Neural progenitor cell (in vitro differentiated cells): ENCODE results near the gene F10.

Experiments
- CTCF ChIP-seq: fragments of 200-600 bp; sonication (generic); IDR thresholded peaks from 2 replicates; pipeline ENCODE4 v1.5.1; 2017; ENCODE audit warnings: antibody characterized with exemption, mild to moderate bottlenecking
- EZH2 ChIP-seq: fragments of 200-600 bp; sonication (generic); IDR thresholded peaks from 2 replicates; pipeline ENCODE4 v1.6.1; 2017; ENCODE audit warnings: antibody characterized with exemption, mild to moderate bottlenecking, moderate library complexity
- EZH2phosphoT487 ChIP-seq: fragments of 200-600 bp; sonication (generic); IDR thresholded peaks from 2 replicates; pipeline ENCODE4 v1.6.1; 2017; ENCODE audit warnings: antibody characterized with exemption

GRCh38 chr13:113096052-113096744, 26.4 kb upstream of the F10 start:
- TF ChIP-seq CTCF (no peak), EZH2phosphoT487 (no peak), EZH2 (no peak)
